Fibroblast of the aortic adventitia (primary cell): ENCODE data around the gene NEO1. TPM values are rescaled to one million over a fixed set of nuclear protein-coding genes. Genes with fewer than 3 reads are reported as not detected.
"Not testable (repeated sequence)": the region's sequence is repeated elsewhere in the genome, so short reads cannot be mapped to it uniquely, and the experiment has no call there.

Experiments
- DNase-seq: peaks from one replicate; pipeline ENCODE4 v3.0.0-alpha.2; 2010; ENCODE audit warnings: low read depth
- H3K4me3 ChIP-seq: 2 replicates; pipeline ENCODE4 v1.5.1; 2011; ENCODE audit warnings: low read depth, mild to moderate bottlenecking, control low read depth, low read length, moderate library complexity
- total RNA-seq: library from RNA; depleted of rRNA; stranded (reverse); fragments of >200 nt; gene quantifications from 2 replicates; pipeline ENCODE4 v1.2.3, GENCODE V29; 2012; ENCODE audit warnings: low replicate concordance
- TF ChIP-seq, protein P1 (sequence below): IDR thresholded peaks from 2 replicates; pipeline ENCODE4 v1.5.1; 2011; ENCODE audit warnings: mild to moderate bottlenecking, low read length, control low read depth, inconsistent platforms; ENCODE audit not compliant: insufficient read depth

The NEO1 gene
- total RNA-seq, 1 donor = 26.2 TPM

DNA sequence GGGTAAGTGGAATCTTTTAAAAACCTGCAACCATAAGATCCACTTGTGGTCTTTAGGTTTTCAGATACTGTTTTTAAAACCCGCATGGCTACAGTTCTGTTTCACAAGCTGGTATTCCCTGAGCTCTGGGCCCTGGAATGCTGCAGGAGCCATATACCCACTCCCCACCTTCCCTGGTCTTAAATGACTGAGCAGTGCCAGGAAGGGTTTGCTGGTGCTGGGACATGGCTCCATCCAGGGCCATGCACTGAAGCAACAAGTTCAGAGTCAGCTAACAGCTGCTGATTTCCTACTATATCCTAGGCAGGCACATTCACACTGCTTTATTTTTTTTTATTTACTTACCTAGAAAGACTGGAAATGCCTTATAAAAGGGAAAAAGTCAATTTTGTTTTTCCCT is 239.2 kb downstream of the NEO1 start:
- DNase-seq = no peak
- TF ChIP-seq, protein P1, sequence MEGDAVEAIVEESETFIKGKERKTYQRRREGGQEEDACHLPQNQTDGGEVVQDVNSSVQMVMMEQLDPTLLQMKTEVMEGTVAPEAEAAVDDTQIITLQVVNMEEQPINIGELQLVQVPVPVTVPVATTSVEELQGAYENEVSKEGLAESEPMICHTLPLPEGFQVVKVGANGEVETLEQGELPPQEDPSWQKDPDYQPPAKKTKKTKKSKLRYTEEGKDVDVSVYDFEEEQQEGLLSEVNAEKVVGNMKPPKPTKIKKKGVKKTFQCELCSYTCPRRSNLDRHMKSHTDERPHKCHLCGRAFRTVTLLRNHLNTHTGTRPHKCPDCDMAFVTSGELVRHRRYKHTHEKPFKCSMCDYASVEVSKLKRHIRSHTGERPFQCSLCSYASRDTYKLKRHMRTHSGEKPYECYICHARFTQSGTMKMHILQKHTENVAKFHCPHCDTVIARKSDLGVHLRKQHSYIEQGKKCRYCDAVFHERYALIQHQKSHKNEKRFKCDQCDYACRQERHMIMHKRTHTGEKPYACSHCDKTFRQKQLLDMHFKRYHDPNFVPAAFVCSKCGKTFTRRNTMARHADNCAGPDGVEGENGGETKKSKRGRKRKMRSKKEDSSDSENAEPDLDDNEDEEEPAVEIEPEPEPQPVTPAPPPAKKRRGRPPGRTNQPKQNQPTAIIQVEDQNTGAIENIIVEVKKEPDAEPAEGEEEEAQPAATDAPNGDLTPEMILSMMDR = no peak
- H3K4me3 ChIP-seq = no peak overlapping the region

- DNase-seq = no peak
- H3K4me3 ChIP-seq = no peak overlapping the region
- TF ChIP-seq, protein P1 = no peak
Observed at GRCh38 chr15:73293773-73294172, 241.5 kb downstream of the NEO1 start.

DNA sequence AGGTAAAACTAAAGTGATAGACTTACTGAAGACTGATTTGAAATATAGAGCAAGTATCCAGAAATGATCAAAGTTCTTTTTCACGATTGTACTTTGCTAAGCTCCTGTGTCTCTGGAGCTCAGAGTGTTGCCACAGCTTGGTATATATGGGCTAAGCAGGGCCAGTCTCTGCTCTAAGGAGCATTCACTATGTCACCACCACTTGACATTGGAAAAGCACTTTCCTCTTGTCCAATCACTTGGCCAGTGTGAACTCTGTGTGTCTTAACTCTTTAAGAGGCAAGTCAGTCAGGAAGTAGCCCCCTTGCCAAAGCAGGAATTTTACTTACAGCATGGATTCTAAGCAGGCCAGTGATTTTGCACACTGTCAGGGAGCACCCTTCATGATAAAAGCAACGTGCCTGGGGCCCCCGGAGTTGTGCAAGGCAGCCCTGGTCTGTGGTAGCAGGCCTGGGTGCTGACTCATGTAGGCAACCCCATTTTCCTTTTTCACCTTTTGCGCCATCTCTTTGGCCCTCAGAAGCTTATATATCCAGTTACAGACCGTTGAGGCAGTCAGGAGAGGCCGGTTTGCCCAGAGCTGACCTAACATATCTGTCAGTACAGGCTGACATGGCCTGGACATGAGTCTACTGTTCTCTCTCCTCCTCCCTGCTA is 243.5 kb downstream of the NEO1 start:
- H3K4me3 ChIP-seq = no peak overlapping the region
- peak; percentile 8 for DNase-seq
- TF ChIP-seq, protein P1 = no peak

DNA sequence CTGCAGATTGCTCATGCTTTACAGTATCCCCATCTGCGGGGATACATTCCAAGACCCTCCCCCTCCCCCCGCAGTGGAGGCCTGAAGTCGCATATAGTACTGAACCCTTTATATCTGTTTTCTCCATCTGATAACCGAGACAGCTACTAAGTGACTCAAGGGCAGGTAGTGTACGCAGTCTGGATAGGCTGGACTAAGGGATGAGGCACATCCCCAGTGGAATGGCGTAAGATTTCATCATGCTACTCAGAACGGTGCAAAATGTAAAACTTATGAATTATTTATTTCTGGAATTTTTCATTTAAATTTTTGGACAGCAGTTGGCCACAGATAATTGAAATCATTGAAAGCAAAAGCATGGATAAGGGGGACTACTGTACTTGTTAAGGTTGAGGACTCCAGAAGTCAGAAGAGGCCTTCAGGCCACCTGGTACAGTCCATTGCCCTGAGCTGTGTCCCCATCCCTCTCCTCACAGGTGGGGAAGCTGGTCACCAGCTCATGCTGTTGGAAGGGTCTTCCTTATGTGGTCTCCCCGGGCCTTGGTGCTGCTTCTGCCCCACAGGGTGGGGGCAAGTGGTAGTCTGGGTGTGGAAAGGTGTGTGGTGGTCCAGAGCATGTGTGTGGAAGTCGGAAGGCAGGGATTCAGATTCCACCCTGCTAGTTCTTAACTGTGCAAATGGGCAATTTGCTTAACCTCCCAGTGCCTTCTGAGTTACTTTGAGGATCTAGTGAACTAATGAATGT is 244.5 kb downstream of the NEO1 start:
- TF ChIP-seq, protein P1 = no peak
- no peak overlapping the region for H3K4me3 ChIP-seq
- no peak for DNase-seq

DNA sequence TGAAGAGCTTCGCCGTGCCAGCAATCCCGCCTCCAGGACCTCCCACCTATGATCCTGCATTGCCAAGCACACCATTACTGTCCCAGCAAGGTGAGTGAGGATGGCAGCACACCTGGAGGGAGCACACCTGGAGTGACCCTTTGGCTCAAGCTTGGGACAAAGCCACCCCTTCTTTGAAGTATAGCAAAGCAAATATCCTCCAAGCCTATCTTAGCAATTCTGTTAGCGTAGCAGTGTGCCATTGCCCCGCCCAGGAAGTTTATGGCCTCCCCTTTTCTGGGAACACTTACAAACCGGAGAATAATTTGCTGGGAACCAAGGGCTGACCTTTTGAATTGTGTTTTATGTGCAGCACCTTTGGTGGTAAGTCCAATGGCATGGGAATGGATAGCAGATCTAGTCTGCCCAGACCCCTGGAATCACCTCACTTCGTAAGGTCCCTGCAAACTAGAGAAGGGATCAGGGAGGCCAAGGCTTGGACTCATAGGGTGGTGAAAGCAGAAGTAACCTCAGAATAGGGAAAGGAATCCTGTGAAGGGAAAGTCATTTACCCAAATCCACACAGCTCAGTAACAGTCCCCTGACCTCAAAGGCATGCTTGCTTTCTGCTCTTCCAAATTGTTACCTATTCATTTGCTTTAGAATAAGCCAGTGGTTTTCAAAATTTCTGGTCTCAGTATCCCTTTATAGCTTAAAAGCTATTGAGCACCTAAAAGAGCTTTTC is 246.4 kb downstream of the NEO1 start:
- TF ChIP-seq, protein P1 = no peak
- no peak for DNase-seq
- no peak overlapping the region for H3K4me3 ChIP-seq

- not testable (repeated sequence) for DNase-seq
Observed at GRCh38 chr15:73300286-73300685, 248.0 kb downstream of the NEO1 start.

GRCh38 chr15:73303636-73304035 is 251.4 kb downstream of the NEO1 start:
- TF ChIP-seq, protein P1 = no peak
- DNase-seq = no peak

More at GRCh38 chr15:73300286-73300685, 248.0 kb downstream of the NEO1 start:
- not testable (repeated sequence) for H3K4me3 ChIP-seq

More at GRCh38 chr15:73303636-73304035, 251.4 kb downstream of the NEO1 start:
- no peak overlapping the region for H3K4me3 ChIP-seq
